Urothelium cell line (cell line): ENCODE measurements around the gene C5orf22.
"Not testable (repeated sequence)": the region's sequence is repeated elsewhere in the genome, so short reads cannot be mapped to it uniquely, and the experiment has no call there.

Source experiments
- DNase-seq: peaks from one replicate; pipeline ENCODE4 v3.0.0; 2011; ENCODE audit warnings: low spot score, mixed read lengths
- FAIRE-seq: peaks from 2 replicates; lab custom pipeline; 2011; peaks lifted over from hg19 to GRCh38; lab: Jason Lieb, UNC

Gene C5orf22

GRCh38 chr5:31531888-31532547, at the start of gene C5orf22, which contains the start of gene DROSHA:
Gene C5orf22 (plus strand): TSS chr5:31532301. CDS start chr5:31532393, 92 bp downstream.
Gene DROSHA (minus strand): TSS chr5:31532093. CDS start chr5:31529059, 3,034 bp downstream.
- DNase-seq, result peak; percentile 97
- no peak for FAIRE-seq

GRCh38 chr5:31485376-31486207, 46.5 kb upstream of the C5orf22 start:
- DNase-seq (no peak), FAIRE-seq (no peak)

GRCh38 chr5:31486441-31486840, 45.7 kb upstream of the C5orf22 start:
- FAIRE-seq, result no peak

GRCh38 chr5:31487506-31487905, 44.6 kb upstream of the C5orf22 start:
- DNase-seq (no peak), FAIRE-seq (no peak)

More at GRCh38 chr5:31486441-31486840, 45.7 kb upstream of the C5orf22 start:
- no peak for DNase-seq

GRCh38 chr5:31492869-31493268, 39.2 kb upstream of the C5orf22 start:
- no peak for FAIRE-seq
- DNase-seq, result no peak

- no peak for DNase-seq
- FAIRE-seq, result no peak
Observed at GRCh38 chr5:31495336-31495735, 36.8 kb upstream of the C5orf22 start.

- DNase-seq (no peak), FAIRE-seq (no peak)
Observed at GRCh38 chr5:31496301-31496700, 35.8 kb upstream of the C5orf22 start.

GRCh38 chr5:31496891-31497290, 35.2 kb upstream of the C5orf22 start:
- FAIRE-seq, result no peak
- DNase-seq, result no peak

GRCh38 chr5:31500256-31500655, 31.8 kb upstream of the C5orf22 start:
- FAIRE-seq, result no peak
- DNase-seq, result no peak

- FAIRE-seq, result no peak
- no peak for DNase-seq
Observed at GRCh38 chr5:31502506-31502905, 29.6 kb upstream of the C5orf22 start.

GRCh38 chr5:31504529-31504928, 27.6 kb upstream of the C5orf22 start:
- DNase-seq (no peak), FAIRE-seq (no peak)

GRCh38 chr5:31511305-31511704, 20.8 kb upstream of the C5orf22 start:
- no peak for DNase-seq
- no peak for FAIRE-seq

GRCh38 chr5:31516802-31517201, 15.3 kb upstream of the C5orf22 start:
- no peak for FAIRE-seq
- no peak for DNase-seq

- FAIRE-seq (no peak), DNase-seq (no peak)
Observed at GRCh38 chr5:31523041-31523440, 9.1 kb upstream of the C5orf22 start.

GRCh38 chr5:31530541-31531265, 1.4 kb upstream of the C5orf22 start:
- FAIRE-seq (no peak), DNase-seq (no peak)

- FAIRE-seq (no peak), DNase-seq (peak; percentile 37)
Observed at GRCh38 chr5:31531543-31531887, 586 bp upstream of the C5orf22 start.

GRCh38 chr5:31534527-31535046, 2.5 kb downstream of the C5orf22 start:
- FAIRE-seq (no peak), DNase-seq (no peak)

GRCh38 chr5:31536873-31537272, 4.8 kb downstream of the C5orf22 start:
- DNase-seq (no peak), FAIRE-seq (no peak)

- DNase-seq (no peak), FAIRE-seq (no peak)
Observed at GRCh38 chr5:31537349-31537748, 5.2 kb downstream of the C5orf22 start.

GRCh38 chr5:31537851-31538250, 5.8 kb downstream of the C5orf22 start:
- FAIRE-seq (no peak), DNase-seq (no peak)

GRCh38 chr5:31549114-31549513, 17.0 kb downstream of the C5orf22 start:
- DNase-seq, FAIRE-seq: not testable (repeated sequence)
